ENCODE data around the gene ARL17A.
"Not testable (repeated sequence)": the region's sequence is repeated elsewhere in the genome, so short reads cannot be mapped to it uniquely, and the experiment has no call there.

DNA sequence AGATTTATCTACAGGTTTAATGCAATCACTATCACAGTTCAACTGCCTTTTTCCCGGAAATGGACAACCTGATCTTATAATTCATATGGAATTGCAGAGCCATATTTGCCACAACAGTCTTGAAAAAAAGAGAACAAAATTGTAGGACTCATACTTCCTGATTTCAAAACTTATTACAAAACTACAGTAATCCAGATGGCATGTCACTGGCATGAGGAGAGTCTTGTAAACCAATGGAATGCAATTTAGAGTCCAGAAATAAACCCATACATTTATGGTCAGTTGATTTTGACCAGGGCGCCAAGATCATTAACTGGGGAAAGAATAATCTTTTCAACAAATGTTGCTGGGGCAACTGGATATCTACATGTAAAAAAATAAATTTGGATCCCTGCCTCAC is 31.8 kb upstream of the ARL17A start:
- TF ChIP-seq, protein P1, sequence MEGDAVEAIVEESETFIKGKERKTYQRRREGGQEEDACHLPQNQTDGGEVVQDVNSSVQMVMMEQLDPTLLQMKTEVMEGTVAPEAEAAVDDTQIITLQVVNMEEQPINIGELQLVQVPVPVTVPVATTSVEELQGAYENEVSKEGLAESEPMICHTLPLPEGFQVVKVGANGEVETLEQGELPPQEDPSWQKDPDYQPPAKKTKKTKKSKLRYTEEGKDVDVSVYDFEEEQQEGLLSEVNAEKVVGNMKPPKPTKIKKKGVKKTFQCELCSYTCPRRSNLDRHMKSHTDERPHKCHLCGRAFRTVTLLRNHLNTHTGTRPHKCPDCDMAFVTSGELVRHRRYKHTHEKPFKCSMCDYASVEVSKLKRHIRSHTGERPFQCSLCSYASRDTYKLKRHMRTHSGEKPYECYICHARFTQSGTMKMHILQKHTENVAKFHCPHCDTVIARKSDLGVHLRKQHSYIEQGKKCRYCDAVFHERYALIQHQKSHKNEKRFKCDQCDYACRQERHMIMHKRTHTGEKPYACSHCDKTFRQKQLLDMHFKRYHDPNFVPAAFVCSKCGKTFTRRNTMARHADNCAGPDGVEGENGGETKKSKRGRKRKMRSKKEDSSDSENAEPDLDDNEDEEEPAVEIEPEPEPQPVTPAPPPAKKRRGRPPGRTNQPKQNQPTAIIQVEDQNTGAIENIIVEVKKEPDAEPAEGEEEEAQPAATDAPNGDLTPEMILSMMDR (IDR thresholded peaks at IDR 0.05): not testable (repeated sequence)
- not testable (repeated sequence) for TF ChIP-seq ZFX (IDR thresholded peaks at IDR 0.05; ENCODE audit: borderline replicate concordance)
